PC-9 (cell line): ENCODE data around the gene SRP19.

Source experiments
- EZH2 ChIP-seq: fragments of 200-600 bp; sonication (generic); IDR thresholded peaks from 2 replicates; pipeline ENCODE4 v1.8.0; 2017; ENCODE audit warnings: antibody characterized with exemption, low read depth
- TF ChIP-seq, protein P1 (sequence below): fragments of 200-600 bp; sonication (generic); conservative IDR thresholded peaks from 2 replicates; pipeline ENCODE4 v1.6.1; 2017; ENCODE audit warnings: mixed run types, antibody characterized with exemption, mild to moderate bottlenecking, moderate library complexity

DNA sequence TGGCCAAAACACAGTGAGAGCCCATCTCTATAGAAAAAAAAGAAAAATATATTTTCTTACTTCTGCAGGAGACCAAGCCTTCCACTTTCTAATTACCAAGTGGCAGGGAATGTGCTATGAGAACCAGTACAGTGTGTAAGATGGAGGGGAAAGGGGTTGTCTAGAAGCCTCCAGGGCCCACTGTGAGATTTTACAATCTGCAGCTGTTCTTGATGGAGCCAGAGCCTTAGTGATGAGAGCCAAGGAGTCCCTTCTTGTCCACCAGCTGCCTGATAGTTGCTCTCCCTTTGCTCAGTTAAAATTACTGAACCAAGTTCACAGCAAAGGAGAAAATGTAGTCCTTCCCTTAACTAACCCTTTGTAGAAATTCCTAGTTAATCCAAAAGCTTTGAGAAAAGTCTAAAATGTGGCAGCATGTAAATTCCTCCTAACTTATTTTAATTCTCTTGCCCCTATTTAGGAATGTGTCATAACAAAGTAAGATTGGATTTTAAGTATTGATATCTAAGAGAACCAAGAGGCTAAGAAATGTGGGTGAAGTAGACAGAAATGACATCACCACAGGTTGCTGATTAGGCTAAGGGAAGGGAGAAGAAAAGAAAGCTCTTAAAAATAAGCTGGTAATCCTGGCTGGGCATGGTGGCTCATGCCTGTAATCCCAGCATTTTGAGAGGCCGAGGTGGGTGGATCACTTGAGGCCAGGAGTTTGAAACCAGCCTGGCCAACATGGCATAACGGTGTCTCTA, 19.3 kb downstream of the SRP19 start:
- TF ChIP-seq, protein P1, sequence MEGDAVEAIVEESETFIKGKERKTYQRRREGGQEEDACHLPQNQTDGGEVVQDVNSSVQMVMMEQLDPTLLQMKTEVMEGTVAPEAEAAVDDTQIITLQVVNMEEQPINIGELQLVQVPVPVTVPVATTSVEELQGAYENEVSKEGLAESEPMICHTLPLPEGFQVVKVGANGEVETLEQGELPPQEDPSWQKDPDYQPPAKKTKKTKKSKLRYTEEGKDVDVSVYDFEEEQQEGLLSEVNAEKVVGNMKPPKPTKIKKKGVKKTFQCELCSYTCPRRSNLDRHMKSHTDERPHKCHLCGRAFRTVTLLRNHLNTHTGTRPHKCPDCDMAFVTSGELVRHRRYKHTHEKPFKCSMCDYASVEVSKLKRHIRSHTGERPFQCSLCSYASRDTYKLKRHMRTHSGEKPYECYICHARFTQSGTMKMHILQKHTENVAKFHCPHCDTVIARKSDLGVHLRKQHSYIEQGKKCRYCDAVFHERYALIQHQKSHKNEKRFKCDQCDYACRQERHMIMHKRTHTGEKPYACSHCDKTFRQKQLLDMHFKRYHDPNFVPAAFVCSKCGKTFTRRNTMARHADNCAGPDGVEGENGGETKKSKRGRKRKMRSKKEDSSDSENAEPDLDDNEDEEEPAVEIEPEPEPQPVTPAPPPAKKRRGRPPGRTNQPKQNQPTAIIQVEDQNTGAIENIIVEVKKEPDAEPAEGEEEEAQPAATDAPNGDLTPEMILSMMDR = no peak
- no peak for TF ChIP-seq EZH2
